SK-N-SH (cell line): ENCODE results near the gene DAGLA.

ENCODE experiments used
- CHD2 ChIP-seq: fragments of 150-350 bp; IDR thresholded peaks from 2 replicates; pipeline ENCODE4 v1.6.1; 2018; ENCODE audit warnings: low read length; ENCODE audit not compliant: partially characterized antibody
- EZH2phosphoT487 ChIP-seq: fragments of 200-600 bp; sonication (generic); IDR thresholded peaks from 2 replicates; pipeline ENCODE4 v1.6.1; 2017; ENCODE audit warnings: low read depth, mixed run types, mild to moderate bottlenecking, antibody characterized with exemption, moderate library complexity, borderline replicate concordance
- GABPA ChIP-seq: IDR thresholded peaks from 2 replicates; pipeline ENCODE4 v1.4.0; 2012; ENCODE audit warnings: low read depth, mild to moderate bottlenecking
- NRF1 ChIP-seq: IDR thresholded peaks from 2 replicates; pipeline ENCODE4 v1.6.1; 2012; ENCODE audit warnings: low read depth, mild to moderate bottlenecking, low read length
- POLR2AphosphoS5 ChIP-seq: IDR thresholded peaks from 2 replicates; pipeline ENCODE4 v1.6.1; 2012; ENCODE audit warnings: low read depth, low read length
- SIN3A ChIP-seq: IDR thresholded peaks from 2 replicates; pipeline ENCODE4 v1.6.1; 2012; ENCODE audit warnings: low read depth, mild to moderate bottlenecking, low read length, moderate library complexity, borderline replicate concordance
- SMC3 ChIP-seq: IDR thresholded peaks from 2 replicates; pipeline ENCODE4 v1.6.1; 2012; ENCODE audit warnings: low read depth, low read length, improper control_type of control experiment
- TAF1 ChIP-seq: IDR thresholded peaks from 2 replicates; pipeline ENCODE4 v1.6.1; 2012; ENCODE audit warnings: low read depth, mild to moderate bottlenecking, low read length, moderate library complexity, borderline replicate concordance
- TEAD4 ChIP-seq: IDR thresholded peaks from 2 replicates; pipeline ENCODE4 v1.4.0; 2012; ENCODE audit warnings: mild to moderate bottlenecking, borderline replicate concordance; ENCODE audit not compliant: insufficient read depth
- TF ChIP-seq, protein P1 (sequence below): fragments of 200-600 bp; sonication (generic); IDR thresholded peaks from 2 replicates; pipeline ENCODE4 v1.6.1; 2017; ENCODE audit warnings: antibody characterized with exemption, mild to moderate bottlenecking, moderate library complexity
- TF ChIP-seq, protein P2 (sequence below): IDR thresholded peaks from 2 replicates; pipeline ENCODE4; 2012
- TF ChIP-seq, protein P3 (sequence below): IDR thresholded peaks from 2 replicates; pipeline ENCODE4 v1.4.0; 2012; ENCODE audit warnings: low read depth, borderline replicate concordance
- TF ChIP-seq, protein P4 (sequence below): fragments of 150-350 bp; IDR thresholded peaks from 2 replicates; pipeline ENCODE4 v1.6.1; 2017; ENCODE audit warnings: antibody characterized with exemption, low read length, low read depth, borderline replicate concordance

- TF ChIP-seq TEAD4 = no peak
- TF ChIP-seq, protein P1, sequence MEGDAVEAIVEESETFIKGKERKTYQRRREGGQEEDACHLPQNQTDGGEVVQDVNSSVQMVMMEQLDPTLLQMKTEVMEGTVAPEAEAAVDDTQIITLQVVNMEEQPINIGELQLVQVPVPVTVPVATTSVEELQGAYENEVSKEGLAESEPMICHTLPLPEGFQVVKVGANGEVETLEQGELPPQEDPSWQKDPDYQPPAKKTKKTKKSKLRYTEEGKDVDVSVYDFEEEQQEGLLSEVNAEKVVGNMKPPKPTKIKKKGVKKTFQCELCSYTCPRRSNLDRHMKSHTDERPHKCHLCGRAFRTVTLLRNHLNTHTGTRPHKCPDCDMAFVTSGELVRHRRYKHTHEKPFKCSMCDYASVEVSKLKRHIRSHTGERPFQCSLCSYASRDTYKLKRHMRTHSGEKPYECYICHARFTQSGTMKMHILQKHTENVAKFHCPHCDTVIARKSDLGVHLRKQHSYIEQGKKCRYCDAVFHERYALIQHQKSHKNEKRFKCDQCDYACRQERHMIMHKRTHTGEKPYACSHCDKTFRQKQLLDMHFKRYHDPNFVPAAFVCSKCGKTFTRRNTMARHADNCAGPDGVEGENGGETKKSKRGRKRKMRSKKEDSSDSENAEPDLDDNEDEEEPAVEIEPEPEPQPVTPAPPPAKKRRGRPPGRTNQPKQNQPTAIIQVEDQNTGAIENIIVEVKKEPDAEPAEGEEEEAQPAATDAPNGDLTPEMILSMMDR = no peak
- TF ChIP-seq TAF1 = no peak
- no peak for TF ChIP-seq CHD2
- TF ChIP-seq, protein P2, sequence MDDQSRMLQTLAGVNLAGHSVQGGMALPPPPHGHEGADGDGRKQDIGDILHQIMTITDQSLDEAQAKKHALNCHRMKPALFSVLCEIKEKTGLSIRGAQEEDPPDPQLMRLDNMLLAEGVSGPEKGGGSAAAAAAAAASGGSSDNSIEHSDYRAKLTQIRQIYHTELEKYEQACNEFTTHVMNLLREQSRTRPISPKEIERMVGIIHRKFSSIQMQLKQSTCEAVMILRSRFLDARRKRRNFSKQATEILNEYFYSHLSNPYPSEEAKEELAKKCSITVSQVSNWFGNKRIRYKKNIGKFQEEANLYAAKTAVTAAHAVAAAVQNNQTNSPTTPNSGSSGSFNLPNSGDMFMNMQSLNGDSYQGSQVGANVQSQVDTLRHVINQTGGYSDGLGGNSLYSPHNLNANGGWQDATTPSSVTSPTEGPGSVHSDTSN = no peak
- TF ChIP-seq SIN3A = no peak
- no peak for TF ChIP-seq EZH2phosphoT487
- TF ChIP-seq POLR2AphosphoS5 = no peak
- TF ChIP-seq, protein P3, sequence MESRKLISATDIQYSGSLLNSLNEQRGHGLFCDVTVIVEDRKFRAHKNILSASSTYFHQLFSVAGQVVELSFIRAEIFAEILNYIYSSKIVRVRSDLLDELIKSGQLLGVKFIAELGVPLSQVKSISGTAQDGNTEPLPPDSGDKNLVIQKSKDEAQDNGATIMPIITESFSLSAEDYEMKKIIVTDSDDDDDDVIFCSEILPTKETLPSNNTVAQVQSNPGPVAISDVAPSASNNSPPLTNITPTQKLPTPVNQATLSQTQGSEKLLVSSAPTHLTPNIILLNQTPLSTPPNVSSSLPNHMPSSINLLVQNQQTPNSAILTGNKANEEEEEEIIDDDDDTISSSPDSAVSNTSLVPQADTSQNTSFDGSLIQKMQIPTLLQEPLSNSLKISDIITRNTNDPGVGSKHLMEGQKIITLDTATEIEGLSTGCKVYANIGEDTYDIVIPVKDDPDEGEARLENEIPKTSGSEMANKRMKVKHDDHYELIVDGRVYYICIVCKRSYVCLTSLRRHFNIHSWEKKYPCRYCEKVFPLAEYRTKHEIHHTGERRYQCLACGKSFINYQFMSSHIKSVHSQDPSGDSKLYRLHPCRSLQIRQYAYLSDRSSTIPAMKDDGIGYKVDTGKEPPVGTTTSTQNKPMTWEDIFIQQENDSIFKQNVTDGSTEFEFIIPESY = no peak
- TF ChIP-seq NRF1 = no peak
- TF ChIP-seq SMC3 = no peak
- TF ChIP-seq GABPA = no peak
- TF ChIP-seq, protein P4, sequence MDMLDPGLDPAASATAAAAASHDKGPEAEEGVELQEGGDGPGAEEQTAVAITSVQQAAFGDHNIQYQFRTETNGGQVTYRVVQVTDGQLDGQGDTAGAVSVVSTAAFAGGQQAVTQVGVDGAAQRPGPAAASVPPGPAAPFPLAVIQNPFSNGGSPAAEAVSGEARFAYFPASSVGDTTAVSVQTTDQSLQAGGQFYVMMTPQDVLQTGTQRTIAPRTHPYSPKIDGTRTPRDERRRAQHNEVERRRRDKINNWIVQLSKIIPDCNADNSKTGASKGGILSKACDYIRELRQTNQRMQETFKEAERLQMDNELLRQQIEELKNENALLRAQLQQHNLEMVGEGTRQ = no peak
Observed at GRCh38 chr11:61782299-61782698, 102.1 kb downstream of the DAGLA start.
